ENCODE measurements around the gene TMEM130.

Gene TMEM130

GRCh38 chr7:98884416-98884815, 14.6 kb upstream of the TMEM130 start:
- TF ChIP-seq CTCF (conservative IDR thresholded peaks at IDR 0.05): no peak
- no peak for TF ChIP-seq ZFX (IDR thresholded peaks at IDR 0.05)
- no peak overlapping the region for H3K27ac ChIP-seq

GRCh38 chr7:98881561-98882315, 11.9 kb upstream of the TMEM130 start:
- TF ChIP-seq ZFX (IDR thresholded peaks at IDR 0.05): no peak
- TF ChIP-seq CTCF (conservative IDR thresholded peaks at IDR 0.05): no peak
- H3K27ac ChIP-seq: no peak overlapping the region

- TF ChIP-seq CTCF (conservative IDR thresholded peaks at IDR 0.05): no peak
- H3K27ac ChIP-seq: peak overlapping the region; percentile 92
Observed at GRCh38 chr7:98880485-98880884, 10.7 kb upstream of the TMEM130 start.

- TF ChIP-seq CTCF (conservative IDR thresholded peaks at IDR 0.05): no peak
- no peak for TF ChIP-seq ZFX (IDR thresholded peaks at IDR 0.05)
- peak overlapping the region; percentile 92 for H3K27ac ChIP-seq
Observed at GRCh38 chr7:98879979-98880315, 10.1 kb upstream of the TMEM130 start.

GRCh38 chr7:98879198-98879978, 9.6 kb upstream of the TMEM130 start:
- peak; percentile 75 for TF ChIP-seq CTCF (conservative IDR thresholded peaks at IDR 0.05)
- no peak for TF ChIP-seq ZFX (IDR thresholded peaks at IDR 0.05)
- peak overlapping the region; percentile 92 for H3K27ac ChIP-seq

- peak; percentile 99 for TF ChIP-seq ZFX (IDR thresholded peaks at IDR 0.05)
- peak; percentile 93 for TF ChIP-seq CTCF (conservative IDR thresholded peaks at IDR 0.05)
- H3K27ac ChIP-seq: peak within 1 kb of the TSS; percentile 92
Observed at GRCh38 chr7:98878365-98879197, 8.8 kb upstream of the TMEM130 start, which contains the start of gene TRRAP. Gene TRRAP, plus strand, starts transcription at chr7:98878532. Its CDS starts 2,619 bp downstream, at chr7:98881151.

Data from C4-2B (cell line).